K562 treated with DMSO at 1 percent for 4 hours (cell line): ENCODE measurements around the gene RNF17. TPM values are rescaled to one million over a fixed set of nuclear protein-coding genes. Genes with fewer than 3 reads are reported as not detected.

ENCODE experiments used
- total RNA-seq: library from RNA; unstranded; fragments of 300-600 nt; gene quantifications from 2 replicates; pipeline ENCODE4 v1.2.3, GENCODE V29; 2022; ENCODE audit not compliant: insufficient read depth

RNF17 gene, protein sequence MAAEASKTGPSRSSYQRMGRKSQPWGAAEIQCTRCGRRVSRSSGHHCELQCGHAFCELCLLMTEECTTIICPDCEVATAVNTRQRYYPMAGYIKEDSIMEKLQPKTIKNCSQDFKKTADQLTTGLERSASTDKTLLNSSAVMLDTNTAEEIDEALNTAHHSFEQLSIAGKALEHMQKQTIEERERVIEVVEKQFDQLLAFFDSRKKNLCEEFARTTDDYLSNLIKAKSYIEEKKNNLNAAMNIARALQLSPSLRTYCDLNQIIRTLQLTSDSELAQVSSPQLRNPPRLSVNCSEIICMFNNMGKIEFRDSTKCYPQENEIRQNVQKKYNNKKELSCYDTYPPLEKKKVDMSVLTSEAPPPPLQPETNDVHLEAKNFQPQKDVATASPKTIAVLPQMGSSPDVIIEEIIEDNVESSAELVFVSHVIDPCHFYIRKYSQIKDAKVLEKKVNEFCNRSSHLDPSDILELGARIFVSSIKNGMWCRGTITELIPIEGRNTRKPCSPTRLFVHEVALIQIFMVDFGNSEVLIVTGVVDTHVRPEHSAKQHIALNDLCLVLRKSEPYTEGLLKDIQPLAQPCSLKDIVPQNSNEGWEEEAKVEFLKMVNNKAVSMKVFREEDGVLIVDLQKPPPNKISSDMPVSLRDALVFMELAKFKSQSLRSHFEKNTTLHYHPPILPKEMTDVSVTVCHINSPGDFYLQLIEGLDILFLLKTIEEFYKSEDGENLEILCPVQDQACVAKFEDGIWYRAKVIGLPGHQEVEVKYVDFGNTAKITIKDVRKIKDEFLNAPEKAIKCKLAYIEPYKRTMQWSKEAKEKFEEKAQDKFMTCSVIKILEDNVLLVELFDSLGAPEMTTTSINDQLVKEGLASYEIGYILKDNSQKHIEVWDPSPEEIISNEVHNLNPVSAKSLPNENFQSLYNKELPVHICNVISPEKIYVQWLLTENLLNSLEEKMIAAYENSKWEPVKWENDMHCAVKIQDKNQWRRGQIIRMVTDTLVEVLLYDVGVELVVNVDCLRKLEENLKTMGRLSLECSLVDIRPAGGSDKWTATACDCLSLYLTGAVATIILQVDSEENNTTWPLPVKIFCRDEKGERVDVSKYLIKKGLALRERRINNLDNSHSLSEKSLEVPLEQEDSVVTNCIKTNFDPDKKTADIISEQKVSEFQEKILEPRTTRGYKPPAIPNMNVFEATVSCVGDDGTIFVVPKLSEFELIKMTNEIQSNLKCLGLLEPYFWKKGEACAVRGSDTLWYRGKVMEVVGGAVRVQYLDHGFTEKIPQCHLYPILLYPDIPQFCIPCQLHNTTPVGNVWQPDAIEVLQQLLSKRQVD (N-terminal part only)
- 0.51 and 0.53 TPM in 2 replicates for total RNA-seq

DNA sequence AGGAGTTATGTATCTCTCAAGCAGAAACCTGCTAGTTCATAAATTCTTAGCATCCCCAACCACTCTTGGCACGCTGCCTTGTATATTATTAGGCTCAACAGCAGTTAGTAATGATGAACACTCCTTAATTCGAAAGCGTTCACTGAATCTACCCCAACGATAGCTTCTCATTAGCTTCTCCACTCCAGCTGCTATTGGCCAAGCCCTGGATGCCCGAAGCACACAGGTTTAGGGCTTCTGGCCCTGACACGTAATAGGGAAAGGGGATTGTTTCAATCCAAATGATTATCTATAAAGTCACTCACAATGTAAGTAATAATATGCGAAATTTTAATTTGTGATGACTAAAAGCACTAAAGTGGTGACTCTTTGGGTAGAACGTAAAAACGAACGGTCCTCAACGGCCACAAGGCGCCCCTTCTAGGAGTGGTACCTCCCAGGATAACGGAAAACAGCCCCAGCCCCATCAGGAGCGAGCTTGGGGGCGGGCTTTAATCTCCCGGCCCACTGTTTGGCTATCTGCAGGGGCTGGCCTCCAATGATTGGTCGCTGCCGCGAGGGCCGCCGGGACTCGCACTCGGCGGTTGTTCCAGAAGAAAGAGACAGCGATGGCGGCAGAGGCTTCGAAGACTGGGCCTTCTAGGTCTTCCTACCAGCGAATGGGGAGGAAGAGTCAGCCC, at the start of gene RNF17:
TSS of gene RNF17 (plus strand) at position 574 of the 680 bp plus-strand sequence. CDS start at position 609, 35 bp downstream.

Other genes with a start within 250 kb of the RNF17 start
- not detected in 2 replicates for gene ATP12A, start 83.8 kb upstream of the RNF17 start, total RNA-seq